ENCODE results near the gene RCAN2.

Gene RCAN2

DNA sequence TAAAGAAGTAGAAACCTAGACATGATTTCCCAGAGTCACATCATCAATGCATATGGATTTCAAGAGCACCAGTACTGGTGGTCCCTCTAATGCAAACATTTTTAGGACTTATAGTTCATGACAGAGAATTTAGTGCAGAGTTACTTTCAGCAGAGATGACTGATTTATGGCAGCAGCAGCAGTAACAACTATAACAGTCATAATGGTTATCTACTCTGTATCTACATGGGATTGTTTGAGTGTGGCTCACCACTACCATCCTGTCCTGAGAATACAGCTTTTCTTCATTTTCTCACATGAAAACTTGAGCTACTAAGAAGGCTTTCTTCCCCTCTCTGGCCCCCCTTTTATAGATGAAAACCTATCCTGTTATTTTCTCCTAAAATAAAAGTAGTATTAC lies 192.0 kb downstream of the RCAN2 start:
- in situ Hi-C loops (cut with HindIII; ENCODE audit: low pct_unique_long_range_greater_than_20kb, low sequenced_read_pairs): no loop called here
- DNase-seq (ENCODE audit: low read depth in 1 of 2, low spot score in 1 of 2): no peak
- no peak for TF ChIP-seq JUND (IDR thresholded peaks at IDR 0.05; ENCODE audit: low read depth)

DNA sequence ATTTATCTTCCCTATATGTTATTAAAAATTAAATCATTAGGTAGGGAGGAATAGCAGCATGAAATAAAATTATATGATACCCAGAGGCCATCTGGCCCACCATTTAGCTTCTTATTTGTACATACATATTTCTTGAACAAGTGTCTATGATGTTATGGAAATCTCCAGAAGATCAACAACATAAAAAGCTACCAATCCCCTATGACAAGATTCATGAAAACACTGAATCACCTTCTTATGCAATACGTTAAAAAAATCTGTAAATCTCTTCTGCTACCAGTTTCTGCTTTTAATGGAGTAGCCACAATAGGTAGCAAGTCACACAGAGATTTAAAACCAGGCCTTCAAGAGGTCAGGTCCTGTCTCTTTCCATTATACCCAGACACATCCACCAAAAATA lies 194.7 kb downstream of the RCAN2 start:
- in situ Hi-C loops (cut with HindIII; ENCODE audit: low pct_unique_long_range_greater_than_20kb, low sequenced_read_pairs): no loop called here
- no peak for DNase-seq (ENCODE audit: low read depth in 1 of 2, low spot score in 1 of 2)
- TF ChIP-seq JUND (IDR thresholded peaks at IDR 0.05; ENCODE audit: low read depth): no peak

DNA sequence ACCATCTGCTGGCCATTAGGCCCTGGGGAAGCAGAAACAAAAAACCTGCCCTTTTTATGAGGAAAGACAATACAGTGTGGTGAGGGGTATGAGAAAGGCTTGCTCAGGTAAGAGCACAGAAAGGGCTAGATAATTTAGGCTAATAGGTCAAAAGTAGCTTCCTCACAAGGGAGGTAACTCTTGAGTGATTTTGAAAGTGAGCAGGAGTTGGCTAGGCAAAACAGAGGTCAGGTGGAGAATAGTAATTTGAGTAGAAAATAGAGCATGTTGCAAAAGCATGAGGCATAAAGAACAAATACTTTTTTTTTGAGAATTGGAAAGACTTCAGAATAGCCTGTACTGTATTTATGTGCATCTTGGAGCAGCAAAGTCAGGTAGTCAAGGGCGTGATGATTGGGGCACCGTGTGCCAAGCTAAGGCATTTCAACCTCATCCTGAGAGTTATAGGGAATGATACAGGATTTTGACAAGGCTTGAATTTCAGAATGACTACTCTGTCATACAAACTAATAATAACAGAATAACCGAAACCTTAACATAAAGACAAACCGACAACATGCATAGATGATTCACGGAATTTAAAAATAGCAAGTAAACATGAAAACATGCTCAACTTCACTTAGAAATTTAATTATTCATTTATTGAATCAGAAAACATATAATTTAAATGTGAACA lies 197.5 kb downstream of the RCAN2 start:
- no peak for TF ChIP-seq JUND (IDR thresholded peaks at IDR 0.05; ENCODE audit: low read depth)
- DNase-seq (ENCODE audit: low read depth in 1 of 2, low spot score in 1 of 2): no peak

DNA sequence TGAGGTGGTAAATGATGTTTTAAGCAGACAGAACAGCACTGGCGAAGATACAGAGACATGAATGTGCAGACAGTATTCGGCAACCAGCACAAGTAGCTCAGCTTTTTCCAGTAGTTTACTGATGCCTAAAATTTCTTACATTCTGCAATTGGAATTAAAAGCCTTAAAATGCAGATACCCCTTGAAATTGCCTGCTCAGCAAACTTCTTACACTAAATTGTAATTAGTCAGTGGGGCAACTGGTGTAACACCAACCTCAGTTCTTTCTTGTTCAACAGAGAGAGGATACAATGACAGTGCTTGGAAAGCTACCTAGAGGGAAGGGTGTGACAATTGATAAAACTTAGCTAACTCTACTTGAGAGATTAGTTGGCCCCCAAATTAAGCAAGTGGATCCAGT lies 199.4 kb downstream of the RCAN2 start:
- DNase-seq (ENCODE audit: low read depth in 1 of 2, low spot score in 1 of 2): no peak
- no peak for TF ChIP-seq JUND (IDR thresholded peaks at IDR 0.05; ENCODE audit: low read depth)
- in situ Hi-C loops (cut with HindIII; ENCODE audit: low pct_unique_long_range_greater_than_20kb, low sequenced_read_pairs): no loop called here

More for the DNA sequence above, 197.5 kb downstream of the RCAN2 start:
- in situ Hi-C loops (cut with HindIII; ENCODE audit: low pct_unique_long_range_greater_than_20kb, low sequenced_read_pairs): no loop called here

DNA sequence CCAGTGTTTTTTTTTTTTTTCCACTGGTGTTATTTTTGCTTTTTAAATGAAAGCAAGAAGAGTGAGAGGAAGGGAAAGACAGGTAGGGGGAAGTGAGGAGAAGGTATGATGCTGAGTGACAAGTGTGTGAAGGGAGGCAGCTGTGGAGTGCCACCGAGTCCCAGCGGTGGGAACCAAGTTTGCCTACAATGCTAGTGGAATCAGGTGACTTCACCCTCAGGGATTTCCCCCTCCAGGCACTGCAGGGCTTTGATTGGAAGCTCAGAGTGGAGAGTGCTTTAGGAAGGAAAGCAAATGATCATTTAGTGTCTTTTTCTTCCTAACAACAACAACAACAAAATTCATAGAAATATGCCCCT lies 200.0 kb downstream of the RCAN2 start:
- in situ Hi-C loops (cut with HindIII; ENCODE audit: low pct_unique_long_range_greater_than_20kb, low sequenced_read_pairs): no loop called here
- no peak for TF ChIP-seq JUND (IDR thresholded peaks at IDR 0.05; ENCODE audit: low read depth)
- DNase-seq (ENCODE audit: low read depth in 1 of 2, low spot score in 1 of 2): no peak

DNA sequence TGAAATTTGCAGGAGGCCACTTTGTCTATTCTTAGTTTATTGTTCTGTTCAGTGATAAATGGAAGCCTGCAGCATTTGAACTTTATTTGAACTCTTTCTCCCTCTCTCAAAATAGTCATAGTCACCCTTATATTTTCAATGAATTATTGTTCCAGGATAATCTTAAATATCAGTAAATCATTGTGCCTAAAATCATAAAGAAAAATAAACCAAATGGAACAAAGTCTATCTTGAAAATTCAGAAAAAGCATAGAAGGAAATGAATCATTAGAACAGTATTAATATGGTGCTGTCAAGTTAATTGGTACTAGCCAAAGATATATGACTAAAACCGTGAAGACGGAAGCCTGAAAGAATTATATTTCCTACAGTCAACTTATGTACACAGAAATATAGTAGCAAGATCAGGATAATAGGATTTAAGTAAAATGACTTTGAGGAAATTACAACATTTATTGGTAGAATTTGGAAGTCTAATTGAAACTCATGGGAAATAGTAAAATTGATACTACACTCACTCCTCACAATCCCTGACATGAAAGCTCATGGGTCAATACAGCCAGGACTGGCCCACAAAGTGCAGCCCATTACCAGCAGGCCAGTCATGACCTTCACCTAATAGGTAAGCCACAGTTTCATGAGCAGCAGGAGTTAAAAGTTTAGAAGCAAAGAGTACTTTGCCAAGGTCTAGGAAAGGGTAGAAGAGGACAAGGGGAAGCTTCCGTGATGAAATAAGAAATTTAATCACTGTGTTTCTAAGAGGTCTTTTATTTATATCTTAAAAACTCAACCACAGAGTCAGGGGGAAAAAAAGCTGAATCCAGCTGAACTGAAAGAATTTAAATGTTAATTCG lies 200.6 kb downstream of the RCAN2 start:
- in situ Hi-C loops (cut with HindIII; ENCODE audit: low pct_unique_long_range_greater_than_20kb, low sequenced_read_pairs): no loop called here
- TF ChIP-seq JUND (IDR thresholded peaks at IDR 0.05; ENCODE audit: low read depth): no peak
- no peak for DNase-seq (ENCODE audit: low read depth in 1 of 2, low spot score in 1 of 2)

DNA sequence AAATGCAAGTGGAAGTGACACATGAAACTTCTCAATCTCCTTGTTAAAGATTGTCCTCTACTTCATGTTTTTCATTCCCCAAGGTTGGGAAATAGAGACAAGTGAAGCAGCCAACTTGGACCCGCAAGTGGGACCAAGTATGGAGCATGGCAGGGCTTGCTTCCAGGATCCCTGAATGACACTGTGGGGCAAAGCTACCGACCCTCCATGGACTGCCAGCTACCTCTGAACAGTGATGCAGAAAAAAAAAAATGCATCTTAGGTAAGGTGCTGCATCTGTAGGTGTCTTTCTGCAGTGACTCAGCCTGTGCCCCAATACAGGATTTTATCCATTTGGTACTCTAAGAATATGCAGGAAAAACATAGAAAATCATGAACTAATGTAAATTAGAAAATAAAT lies 201.4 kb downstream of the RCAN2 start:
- TF ChIP-seq JUND (IDR thresholded peaks at IDR 0.05; ENCODE audit: low read depth): no peak
- in situ Hi-C loops (cut with HindIII; ENCODE audit: low pct_unique_long_range_greater_than_20kb, low sequenced_read_pairs): no loop called here
- no peak for DNase-seq (ENCODE audit: low read depth in 1 of 2, low spot score in 1 of 2)

DNA sequence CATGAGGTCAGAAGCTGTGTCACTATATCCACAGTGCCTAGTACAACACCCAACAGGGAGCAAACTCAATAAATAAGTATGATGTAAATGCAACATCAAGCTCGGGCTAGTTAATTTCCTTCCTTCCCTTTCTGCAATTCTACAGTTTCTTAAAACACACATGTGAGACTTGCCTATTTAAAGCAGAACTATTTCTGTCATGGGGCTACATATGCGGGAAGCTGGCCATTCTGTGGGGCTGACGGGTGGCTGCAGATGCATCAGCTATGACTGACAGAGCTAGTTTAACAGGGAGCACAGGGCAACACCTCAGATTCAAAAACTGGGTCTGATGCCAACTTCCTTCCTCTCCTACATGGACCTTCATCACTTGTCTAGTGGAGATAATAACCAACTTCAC lies 202.4 kb downstream of the RCAN2 start:
- DNase-seq (ENCODE audit: low read depth in 1 of 2, low spot score in 1 of 2): no peak
- in situ Hi-C loops (cut with HindIII; ENCODE audit: low pct_unique_long_range_greater_than_20kb, low sequenced_read_pairs): no loop called here
- TF ChIP-seq JUND (IDR thresholded peaks at IDR 0.05; ENCODE audit: low read depth): no peak

DNA sequence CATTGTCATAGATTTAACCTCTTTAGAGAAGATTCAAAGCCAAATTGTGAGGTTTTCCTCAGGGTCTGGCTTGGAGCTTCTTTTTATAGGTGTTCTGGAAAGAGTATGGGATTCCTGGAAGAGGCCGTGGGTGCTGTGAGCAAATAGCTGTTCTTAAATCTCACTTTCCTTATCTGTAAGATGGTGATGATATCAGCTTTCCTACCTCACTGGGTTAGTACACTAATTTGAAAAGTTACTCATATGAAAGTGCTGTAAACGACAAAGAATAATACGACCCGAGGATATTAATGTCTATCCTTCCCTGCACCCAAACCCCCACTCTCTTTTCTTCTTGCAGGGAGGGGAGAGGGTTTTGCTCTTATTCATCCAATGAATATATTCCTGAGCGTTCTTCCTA lies 203.6 kb downstream of the RCAN2 start:
- DNase-seq (ENCODE audit: low read depth in 1 of 2, low spot score in 1 of 2): no peak
- TF ChIP-seq JUND (IDR thresholded peaks at IDR 0.05; ENCODE audit: low read depth): no peak
- in situ Hi-C loops (cut with HindIII; ENCODE audit: low pct_unique_long_range_greater_than_20kb, low sequenced_read_pairs): no loop called here

DNA sequence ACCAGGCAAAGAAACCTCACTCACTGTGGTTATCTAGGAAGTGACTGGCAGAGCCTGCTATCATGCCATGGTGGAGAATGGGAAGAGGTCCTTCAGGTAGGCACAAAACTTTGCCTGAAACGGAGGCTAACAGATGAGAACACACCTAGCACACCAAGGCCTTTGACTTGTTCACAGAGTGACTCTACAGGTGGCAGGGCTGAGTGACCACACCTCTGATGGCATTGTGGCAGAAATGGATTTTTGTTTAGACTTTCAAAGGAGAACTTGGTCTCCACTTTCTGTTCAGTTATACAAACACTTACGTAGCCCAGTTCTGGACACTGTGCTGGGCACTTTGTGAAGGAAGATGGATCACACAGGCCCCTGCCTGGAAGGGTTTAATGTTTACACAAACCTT lies 204.2 kb downstream of the RCAN2 start:
- no peak for DNase-seq (ENCODE audit: low read depth in 1 of 2, low spot score in 1 of 2)
- no peak for TF ChIP-seq JUND (IDR thresholded peaks at IDR 0.05; ENCODE audit: low read depth)
- in situ Hi-C loops (cut with HindIII; ENCODE audit: low pct_unique_long_range_greater_than_20kb, low sequenced_read_pairs): no loop called here

DNA sequence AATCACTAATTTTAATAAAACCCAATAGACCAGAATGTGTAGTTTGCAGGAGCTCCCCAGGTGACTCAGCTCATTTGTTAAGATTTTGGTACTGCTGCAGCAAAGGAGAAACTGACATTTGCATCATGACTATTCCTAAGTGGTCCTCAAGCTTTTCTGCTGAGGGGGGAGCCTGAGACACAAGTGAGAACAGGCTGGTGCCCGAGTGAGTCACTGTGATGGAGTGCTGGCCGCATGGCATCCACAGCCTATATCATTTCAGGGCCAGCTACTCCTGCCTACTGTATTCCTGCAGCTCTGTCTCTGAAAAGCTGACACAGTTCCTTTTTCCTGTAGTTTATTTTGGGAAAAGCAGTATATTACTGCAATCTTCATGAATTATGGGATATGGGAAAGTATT lies 206.8 kb downstream of the RCAN2 start:
- DNase-seq (ENCODE audit: low read depth in 1 of 2, low spot score in 1 of 2): no peak
- in situ Hi-C loops (cut with HindIII; ENCODE audit: low pct_unique_long_range_greater_than_20kb, low sequenced_read_pairs): no loop called here
- TF ChIP-seq JUND (IDR thresholded peaks at IDR 0.05; ENCODE audit: low read depth): no peak

DNA sequence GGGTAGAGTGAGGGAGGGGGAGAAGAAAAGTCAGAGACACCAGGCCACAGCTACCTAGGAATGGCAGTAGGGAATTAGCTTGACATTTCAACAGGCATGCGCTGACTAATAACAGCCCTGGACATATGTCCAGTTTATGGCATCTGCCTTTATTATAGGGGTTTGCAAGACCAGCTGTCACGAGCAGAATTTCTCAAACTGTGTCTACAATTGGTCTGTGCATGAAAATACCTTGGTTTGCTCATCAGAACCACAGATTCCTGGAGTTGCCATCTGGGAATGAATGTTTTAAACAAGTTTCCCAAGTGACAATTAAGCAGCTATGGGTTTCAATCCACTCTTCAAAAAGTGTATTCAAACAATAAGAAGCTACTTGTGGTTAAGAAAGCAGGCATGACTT lies 210.1 kb downstream of the RCAN2 start:
- in situ Hi-C loops (cut with HindIII; ENCODE audit: low pct_unique_long_range_greater_than_20kb, low sequenced_read_pairs): no loop called here
- no peak for TF ChIP-seq JUND (IDR thresholded peaks at IDR 0.05; ENCODE audit: low read depth)
- DNase-seq (ENCODE audit: low read depth in 1 of 2, low spot score in 1 of 2): no peak

DNA sequence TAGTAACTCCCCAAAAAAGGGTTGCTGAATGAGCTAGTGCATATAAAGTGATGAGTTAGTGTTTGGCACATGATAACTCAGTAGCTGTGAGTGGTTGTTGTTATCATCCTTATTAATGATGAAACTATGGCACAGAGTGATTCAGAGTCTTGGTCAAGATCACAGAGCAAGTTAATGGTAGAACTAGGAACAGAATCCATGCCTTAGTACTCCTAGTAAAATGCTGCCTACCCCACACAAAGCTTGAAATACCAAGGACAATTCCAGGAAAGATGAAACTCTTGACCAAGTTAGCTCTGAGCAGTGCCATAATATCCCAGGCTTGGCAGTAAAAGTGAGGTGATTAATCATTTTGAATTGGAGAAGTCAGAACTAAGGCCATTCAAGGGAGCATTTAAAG lies 211.4 kb downstream of the RCAN2 start:
- in situ Hi-C loops (cut with HindIII; ENCODE audit: low pct_unique_long_range_greater_than_20kb, low sequenced_read_pairs): no loop called here
- TF ChIP-seq JUND (IDR thresholded peaks at IDR 0.05; ENCODE audit: low read depth): no peak
- DNase-seq (ENCODE audit: low read depth in 1 of 2, low spot score in 1 of 2): no peak
